HG03439 (cell line): Measurements from ENCODE around the gene ABI2.
"Not testable (repeated sequence)": the region's sequence is repeated elsewhere in the genome, so short reads cannot be mapped to it uniquely, and the experiment has no call there.

Experiments
- ATAC-seq: cut with Tn5 transposase; IDR thresholded peaks from one replicate; pipeline ENCODE4 v1.9.1; 2021; ENCODE audit warnings: mild to moderate bottlenecking, moderate library complexity; ENCODE audit not compliant: unreplicated experiment

Gene ABI2

DNA sequence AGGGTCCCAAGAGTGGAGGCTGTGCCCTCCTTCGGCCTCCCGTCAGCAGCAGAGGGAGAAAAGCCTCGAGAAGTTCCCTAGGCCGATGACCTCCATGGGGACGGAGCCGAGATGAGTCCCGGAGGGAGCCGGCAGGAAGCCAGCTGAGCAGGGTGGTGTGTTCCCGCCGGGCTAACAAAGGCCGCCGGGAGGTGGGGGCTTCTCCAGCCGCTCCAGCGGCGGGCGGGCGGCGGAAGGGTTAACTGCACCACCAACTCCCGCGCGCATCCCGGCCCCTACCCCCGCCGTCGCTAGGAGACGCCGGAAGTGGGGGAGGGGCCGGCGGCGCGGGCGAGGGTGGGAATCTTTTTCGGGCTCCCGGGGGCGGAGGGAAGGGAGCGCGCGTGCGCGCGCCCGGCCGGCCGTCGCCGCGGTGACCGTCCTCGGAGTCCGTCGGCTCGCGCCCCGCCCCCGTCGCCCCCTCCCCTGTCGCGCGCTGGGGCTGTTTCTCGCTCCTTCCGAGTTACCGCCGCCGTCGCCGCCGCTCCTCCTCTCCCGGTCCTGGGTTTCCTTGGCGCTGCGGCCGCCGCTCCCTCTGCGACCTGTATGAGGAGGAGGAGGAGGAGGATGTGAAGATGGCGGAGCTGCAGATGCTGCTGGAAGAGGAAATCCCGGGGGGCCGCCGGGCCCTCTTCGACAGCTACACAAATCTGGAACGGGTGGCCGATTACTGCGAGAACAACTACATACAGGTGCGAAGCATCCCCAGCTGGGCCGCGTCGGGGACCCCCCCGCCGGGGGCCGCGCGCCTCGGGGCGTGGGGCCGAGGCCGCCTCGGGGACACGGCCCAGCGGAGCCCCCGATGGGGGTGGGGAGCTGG lies at the start of gene ABI2:
Gene ABI2, plus strand, starts transcription at position 494 of the 859 bp plus-strand sequence. Its CDS starts 121 bp downstream, at position 615.
- ATAC-seq = peak; percentile 53

DNA sequence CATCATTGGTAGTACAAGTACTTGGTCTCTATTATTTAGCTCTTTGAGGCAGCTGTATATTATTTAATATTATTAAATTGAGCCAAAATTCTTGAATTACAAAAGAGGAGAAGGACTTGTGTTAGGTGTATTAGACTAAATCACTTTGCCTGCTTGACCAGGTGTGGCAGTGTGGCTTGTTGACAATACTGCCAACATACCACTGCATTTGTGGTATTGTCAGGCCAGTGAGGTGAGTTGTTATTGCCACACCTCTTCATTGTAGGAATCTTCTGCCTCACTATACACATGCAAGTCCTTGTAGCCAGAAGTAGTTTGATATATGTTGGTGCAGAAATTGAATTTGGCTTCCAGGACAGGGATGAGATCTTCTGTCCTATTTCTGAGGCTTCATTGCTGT lies 48.9 kb upstream of the ABI2 start:
- ATAC-seq = no peak

DNA sequence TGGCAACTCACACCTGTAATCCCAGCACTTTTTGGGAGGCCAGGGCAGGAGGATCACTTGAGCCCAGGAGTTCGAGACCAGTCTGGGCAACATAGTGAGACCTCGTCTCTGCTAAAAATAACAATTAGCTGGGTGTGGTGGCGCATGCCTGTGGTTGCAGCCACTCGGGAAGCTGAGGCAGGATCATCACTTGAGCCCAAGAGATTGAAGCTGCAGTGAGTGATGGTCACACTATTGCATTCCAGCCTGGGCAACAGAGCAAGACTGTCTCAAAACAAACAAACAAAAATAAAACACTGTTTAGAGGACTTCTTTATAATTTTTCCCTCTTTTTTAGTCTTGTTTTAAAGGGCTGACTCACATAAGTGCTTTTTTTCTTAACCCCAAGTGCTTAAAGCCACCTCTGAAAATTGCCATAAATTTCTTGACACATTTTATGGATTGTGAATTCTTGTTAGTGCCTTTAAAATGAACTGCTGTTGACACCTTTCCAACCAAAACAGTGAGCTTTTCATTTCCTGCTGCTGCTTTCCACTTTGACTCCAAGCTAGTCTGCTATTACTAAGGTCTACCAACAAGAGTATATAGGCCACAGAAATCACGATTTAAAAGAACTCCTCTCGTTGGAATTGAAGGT lies 47.6 kb upstream of the ABI2 start:
- ATAC-seq = no peak

- ATAC-seq = no peak
Measured at GRCh38 chr2:203282101-203282500, 46.1 kb upstream of the ABI2 start.

DNA sequence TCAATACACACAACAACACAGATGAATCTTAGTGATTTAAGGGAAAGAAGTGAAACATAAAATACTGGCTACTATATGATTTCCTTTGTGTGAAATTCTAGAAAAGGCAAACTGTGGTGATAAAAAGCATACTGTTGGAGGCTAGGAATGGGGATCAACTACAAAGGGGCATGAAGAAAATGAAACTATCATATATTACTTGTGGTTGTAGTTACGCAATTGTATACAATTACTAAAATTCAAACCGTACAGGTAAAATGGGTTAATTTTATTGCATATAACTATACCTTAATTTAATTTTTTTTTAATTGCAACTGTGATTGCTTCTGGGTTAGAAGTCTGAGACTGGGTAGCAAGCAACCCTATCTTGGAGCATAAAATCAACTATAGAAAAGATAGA lies 41.7 kb upstream of the ABI2 start:
- no peak for ATAC-seq

DNA sequence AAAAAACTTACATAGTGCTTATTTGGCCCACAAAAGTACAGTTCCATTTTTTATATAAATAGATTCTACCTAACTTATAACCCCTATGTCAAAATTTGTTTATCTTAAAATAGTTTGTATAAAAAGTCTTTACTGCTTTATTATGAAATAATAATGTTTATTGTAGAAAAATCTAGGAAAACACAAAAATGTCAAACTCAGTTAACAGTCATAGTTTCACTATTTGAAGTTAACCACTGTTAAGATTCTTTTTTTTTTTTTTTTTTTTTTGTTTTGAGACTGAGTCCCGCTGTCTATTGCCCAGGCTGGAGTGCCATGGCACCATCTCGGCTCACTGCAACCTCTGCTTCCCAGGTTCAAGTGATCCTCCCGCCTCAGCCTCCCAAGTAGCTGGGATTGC lies 26.5 kb upstream of the ABI2 start:
- no peak for ATAC-seq

DNA sequence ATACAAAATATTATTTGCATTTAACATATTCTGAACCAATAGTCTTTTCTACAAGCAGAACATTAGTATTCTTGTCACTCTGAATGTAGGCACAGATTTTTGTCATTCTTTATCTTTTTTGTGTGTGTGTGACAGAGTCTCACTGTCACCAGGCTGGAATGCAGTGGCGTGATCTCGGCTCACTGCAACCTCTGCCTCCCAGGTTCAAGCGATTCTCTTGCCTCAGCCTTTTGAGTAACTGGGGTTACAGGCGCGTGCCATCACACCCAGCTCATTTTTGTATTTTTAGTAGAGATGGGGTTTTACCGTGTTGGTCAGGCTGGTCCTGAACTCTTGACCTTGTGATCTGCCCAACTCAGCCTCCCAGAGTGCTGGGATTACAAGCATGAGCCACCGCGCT lies 25.6 kb upstream of the ABI2 start:
- not testable (repeated sequence) for ATAC-seq

DNA sequence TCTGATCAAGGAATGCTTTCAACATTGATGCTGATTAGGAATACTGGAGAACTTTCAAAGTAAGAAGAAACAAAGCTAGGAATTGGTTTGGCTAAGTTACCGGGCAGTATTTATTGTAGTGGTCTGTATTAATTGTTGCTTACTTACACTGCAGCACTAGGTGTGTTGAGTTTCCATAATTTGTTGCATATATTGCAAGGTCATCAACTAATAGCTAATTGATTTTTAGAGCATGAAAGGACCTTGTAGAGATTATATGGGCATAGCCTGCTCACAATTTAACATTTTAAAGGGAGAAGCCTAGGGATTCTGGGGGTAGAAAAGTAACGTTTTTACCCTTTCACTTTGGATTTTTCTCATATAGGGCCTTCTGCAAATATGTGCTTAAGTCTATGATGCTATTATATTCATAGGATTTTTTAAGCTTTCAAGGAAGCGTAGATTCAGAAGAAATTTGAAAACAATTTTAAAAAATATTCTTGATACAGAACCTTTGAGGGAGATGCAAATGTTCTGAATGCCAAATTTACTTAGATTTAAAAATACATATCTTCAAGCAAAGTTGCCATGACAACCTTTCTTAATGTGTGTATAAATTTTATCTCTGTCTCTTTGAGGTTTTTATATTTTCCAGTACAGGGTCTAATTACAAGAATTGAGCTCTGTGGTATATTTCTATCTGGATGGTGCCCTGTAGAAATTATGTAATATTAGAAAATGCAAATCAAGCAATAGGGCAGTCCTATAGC lies 17.3 kb upstream of the ABI2 start:
- no peak for ATAC-seq

DNA sequence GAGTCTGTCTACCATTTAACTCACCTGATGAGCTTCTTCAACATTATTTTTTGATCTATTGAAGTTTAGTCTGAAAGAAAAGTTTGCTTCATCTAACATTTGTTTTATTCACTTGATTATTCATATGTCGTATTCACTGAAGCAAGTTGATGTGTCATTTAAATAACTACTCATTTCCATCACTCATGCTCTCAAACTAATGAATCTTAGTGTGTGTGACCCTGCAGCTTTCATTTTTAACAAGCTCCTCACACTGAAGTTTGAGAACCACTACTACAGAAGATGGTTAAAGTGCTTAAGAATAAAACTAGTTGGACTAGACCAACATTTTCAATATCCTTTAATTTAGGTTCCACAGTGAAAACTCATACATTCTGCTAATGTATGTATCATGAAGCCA lies 1.8 kb upstream of the ABI2 start:
- no peak for ATAC-seq

DNA sequence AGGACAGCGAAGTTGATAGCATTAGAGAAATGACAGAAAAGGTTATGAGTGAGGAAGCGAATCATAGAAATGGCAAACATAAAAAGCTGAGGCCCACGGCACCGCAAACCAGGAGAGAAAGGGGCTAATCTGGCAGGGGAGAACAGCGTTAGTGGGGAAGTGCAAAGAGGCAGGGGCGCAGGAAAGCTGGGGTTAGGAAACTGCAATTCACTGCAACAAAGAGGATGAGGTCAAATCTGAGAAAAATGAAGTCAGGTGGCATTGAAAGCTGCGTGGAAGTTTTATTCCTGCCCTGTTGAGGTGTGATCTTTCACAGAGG lies 653 bp upstream of the ABI2 start:
- no peak for ATAC-seq

DNA sequence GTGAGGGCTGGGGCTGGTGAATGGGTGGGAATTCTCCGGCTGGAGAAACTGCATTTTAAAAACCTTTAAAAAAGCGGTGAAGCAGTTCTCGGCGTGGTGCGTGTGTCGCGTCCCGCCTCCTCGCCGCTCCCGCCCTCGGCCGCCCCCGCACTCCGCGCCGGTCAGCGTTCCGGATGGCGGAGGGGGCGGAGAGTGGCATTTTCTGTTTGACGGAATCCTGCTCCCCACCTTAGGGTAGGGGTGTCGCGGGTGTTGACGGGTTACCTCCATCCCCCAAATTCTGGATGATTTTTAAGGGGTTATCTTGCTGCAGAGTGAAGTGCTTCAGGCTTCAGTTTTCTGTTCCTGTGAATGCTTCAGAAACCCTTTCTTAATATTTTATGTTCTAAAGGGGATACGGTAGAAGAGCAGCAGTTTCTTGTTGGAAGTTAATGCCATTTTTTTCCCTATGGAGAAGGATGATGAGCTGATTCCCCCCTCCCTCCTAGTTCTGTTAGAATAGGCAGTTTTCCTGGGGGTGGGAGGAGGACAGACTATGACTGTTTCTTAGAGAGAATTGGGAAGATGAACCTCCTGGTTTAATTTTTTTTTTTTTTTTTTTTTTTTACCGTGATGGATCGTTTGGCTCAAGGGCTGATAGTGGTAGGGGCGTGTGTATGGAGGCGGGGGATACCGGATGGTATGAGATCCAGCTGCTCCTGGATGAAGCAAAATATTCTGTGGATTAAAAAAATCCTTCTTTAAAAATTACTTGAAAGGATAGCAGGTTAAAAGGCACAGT lies 756 bp downstream of the ABI2 start:
- ATAC-seq = peak; percentile 61

DNA sequence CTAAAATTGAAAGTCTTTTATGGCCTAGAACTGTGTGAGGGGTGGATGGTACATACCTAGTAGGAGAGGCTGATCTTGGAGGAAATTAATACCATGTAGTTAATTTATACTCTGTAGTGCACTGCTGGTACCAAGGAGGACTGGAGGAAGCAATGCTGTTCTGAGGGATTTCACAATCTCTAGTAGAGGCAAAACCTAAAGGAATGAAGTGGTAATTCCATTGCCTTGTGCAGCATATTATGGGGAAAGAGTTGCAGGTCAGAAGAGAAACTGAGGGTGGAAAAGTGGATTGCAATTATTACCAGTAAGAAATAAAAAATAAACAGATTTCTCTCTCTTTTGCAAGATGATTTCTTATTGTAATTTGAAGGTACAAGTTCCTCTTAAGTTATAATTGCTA lies 2.2 kb downstream of the ABI2 start:
- ATAC-seq = no peak

- no peak for ATAC-seq
Measured at GRCh38 chr2:203338322-203338721, 10.1 kb downstream of the ABI2 start.

DNA sequence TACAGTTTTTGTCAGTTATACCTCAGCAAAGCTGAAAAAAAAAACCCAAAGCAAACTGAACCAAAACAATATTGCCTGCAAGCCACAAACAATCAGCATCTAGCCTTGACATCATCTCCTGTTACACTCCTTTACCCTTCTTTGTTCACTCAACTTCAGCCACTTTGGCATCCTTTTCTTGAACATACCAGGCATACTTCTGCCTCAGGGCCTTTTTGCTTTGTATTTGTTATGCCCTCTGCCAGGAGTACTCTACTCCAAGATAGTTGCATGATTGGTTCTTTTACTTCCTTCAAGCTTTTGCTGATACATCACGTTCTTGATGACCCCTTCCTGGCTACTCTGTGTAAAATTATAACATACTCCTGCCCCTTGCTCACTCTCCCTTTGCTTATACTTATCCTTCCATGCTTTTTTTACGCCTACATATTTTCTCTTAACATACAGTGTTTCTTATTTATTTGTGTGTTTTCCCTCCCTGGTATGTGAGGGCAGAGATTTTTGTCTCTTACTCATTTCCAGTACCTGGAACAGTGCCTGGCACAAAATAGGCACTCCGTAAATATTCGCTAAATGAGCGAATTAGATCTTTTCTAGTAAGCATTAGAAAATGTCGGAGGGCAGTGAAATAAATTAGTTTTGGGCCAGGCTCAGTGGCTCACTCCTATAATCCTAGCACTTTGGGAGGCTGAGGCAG lies 12.7 kb downstream of the ABI2 start:
- ATAC-seq = no peak

DNA sequence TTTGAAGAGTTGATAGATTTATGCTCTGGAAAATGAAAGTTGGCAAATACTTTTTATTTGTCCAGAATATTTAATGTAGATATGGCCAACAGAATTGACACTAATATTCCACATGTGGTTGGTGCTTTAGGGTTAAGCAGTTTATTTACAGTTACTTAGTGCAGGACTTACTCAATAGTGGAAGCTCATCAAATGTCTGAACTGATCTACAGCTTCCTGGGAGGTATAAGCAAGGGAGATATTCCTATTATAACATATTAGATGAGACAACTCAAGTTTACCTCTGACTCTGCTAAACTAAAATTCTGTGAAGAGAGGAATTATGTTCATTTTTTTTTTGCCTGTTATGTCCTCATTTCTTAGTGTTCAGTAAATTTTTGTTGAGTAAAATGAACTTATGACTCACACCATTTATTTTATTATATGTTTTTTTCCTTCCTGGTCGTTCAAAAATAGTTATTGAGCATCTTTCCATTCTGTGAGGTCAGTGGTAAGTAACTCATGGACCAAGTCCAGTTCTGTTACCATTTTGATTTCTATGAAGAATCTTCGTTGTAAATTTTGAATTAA lies 13.6 kb downstream of the ABI2 start:
- ATAC-seq = no peak

- not testable (repeated sequence) for ATAC-seq
Measured at GRCh38 chr2:203342374-203342773, 14.2 kb downstream of the ABI2 start.

DNA sequence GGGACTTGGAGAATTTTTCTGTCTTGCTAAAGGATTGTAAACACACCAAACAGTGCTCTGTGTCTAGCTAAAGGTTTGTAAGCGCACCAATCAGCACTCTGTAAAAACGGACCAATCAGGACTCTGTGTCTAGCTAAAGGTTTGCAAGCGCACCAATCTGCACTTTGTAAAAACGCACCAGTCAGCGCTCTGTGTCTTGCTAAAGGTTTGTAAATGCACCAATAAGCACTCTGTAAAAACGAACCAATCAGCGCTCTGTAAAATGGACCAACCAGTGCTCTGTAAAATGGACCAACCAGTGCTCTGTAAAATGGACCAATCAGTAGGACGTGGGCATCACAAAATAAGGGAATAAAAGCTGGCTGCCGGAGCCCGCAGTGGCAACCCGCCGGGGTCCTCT lies 16.5 kb downstream of the ABI2 start:
- ATAC-seq = no peak

DNA sequence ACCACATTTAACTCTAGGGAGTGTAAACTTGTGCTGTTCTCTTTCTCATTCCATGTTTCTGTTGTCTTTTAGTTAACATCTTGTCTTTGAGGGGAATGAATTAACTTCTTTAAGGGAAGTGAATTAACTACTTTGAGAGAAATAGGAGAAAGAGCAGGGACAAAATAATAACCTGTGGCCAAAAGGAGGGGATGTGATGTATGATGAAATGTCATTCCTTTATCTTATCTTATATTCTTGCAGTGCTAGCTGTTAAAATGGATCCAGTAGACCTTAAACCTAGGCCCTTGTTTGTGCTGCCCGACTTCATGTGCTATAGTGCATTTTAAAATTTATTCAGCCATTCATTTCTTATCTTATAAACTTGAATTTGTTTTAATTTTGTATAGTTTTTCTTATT lies 18.4 kb downstream of the ABI2 start:
- ATAC-seq = no peak

DNA sequence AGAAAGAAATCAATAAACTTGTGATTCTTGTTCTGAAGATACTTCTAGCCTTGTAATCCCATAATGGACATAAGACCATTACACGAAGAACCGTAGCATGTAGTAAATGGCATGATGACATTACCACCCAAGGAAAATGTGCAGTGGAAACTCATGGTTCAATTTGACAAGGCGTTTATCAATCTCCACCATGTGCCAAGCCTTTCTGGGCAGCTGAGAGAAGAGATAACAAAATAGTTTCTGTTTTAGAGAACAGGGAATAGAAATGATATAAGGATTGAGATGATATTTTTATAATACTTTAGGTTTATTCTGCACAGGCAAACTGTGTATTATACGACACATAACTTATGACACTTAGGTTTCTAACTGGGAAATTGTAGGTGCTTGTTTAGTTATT lies 19.2 kb downstream of the ABI2 start:
- ATAC-seq = no peak

DNA sequence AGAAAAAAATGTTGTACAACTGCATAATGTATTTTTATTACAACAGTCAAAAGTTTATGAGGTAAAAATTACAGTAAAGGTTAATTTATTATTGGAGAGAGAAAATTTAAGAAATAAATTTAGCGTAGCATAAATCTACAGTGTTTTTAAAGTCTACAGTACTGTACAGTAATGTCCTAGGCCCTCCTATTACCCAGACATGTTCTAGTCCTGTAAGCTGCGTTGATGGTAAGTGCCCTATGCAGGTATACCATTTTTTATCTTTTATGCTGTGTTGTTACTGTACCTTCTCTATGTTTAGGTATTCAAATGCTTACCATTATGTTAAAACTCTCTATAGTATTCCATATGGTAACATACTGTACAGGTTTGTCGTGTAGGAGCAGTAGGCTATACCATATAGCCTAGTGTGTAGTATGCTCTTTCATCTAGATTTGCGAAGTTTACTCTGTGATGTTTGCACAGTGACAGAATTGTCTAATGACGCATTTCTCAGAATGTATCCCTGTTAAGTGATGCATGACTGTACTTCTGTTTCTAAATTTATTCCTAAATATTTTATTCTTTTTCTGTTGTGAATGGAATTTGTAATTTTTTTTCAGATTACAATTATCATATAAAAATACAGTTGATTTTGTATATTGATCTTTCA lies 24.5 kb downstream of the ABI2 start:
- no peak for ATAC-seq
